Lower leg skin (tissue), 3 donors: Measurements from ENCODE around the gene SLC22A14.

Experiments
- POLR2A ChIP-seq, 2 donors: fragments of 450-650 bp; IDR thresholded peaks; one replicate each; pipeline ENCODE4 v1.6.1; 2016 to 2017; ENCODE audit warnings: antibody characterized with exemption in 2 of 2, mild to moderate bottlenecking in 1 of 2, moderate library complexity in 1 of 2
- TF ChIP-seq, protein P1 (sequence below), 3 donors: fragments of 450-650 bp; IDR thresholded peaks; one replicate each; pipeline ENCODE4 v1.5.1; 2016; ENCODE audit warnings: antibody characterized with exemption in 3 of 3, mild to moderate bottlenecking in 3 of 3, moderate library complexity in 2 of 3

DNA sequence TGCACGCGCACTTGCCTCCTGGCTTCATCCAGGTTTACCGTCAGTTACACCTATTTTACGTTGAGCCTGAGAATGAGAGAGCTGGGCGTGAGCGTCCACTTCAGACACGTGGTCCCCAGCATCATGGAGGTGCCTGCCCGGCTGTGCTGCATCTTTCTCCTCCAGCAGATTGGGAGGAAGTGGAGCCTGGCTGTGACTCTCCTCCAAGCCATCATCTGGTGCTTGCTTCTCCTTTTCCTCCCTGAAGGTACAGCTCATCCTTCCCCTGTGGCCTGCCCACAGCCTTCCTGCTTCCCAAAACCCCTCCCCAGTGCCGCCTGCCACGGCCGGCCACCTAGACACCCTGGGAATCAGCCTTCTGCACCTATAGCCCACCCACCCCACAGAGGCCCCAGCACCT lies 31.6 kb downstream of the SLC22A14 start:
- TF ChIP-seq, protein P1, sequence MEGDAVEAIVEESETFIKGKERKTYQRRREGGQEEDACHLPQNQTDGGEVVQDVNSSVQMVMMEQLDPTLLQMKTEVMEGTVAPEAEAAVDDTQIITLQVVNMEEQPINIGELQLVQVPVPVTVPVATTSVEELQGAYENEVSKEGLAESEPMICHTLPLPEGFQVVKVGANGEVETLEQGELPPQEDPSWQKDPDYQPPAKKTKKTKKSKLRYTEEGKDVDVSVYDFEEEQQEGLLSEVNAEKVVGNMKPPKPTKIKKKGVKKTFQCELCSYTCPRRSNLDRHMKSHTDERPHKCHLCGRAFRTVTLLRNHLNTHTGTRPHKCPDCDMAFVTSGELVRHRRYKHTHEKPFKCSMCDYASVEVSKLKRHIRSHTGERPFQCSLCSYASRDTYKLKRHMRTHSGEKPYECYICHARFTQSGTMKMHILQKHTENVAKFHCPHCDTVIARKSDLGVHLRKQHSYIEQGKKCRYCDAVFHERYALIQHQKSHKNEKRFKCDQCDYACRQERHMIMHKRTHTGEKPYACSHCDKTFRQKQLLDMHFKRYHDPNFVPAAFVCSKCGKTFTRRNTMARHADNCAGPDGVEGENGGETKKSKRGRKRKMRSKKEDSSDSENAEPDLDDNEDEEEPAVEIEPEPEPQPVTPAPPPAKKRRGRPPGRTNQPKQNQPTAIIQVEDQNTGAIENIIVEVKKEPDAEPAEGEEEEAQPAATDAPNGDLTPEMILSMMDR (IDR thresholded peaks at IDR 0.05): no peak
- TF ChIP-seq POLR2A (IDR thresholded peaks at IDR 0.05): no peak
